ENCODE measurements around the gene KRT32. TPM values are rescaled to one million over a fixed set of nuclear protein-coding genes. Genes with fewer than 3 reads are reported as not detected.

The KRT32 gene
- total RNA-seq, 1 donor from 2014 or later = 0.22 TPM

DNA sequence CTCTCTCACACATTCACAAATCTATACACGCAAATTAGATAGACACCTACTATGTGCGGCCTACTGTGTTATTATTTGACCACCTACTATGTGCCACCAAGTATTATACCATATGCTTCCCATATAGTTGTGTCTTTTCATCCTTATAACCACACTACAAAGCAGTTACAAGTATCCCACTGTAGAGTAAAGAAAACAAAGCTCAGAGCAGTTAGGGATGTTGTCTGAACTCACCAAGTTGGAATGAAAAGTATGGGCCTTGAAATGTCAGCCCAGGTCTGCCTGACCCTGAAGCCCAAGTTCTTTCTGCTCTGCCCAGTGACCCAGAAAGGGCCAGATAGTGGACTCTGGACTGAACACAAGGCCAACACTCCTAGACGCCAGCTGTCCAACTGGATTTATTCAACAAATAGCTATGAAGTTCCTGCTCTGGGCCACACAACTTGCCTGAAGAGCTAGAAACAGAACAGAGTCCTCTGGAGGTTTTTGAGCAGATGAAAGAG, 51.3 kb downstream of the KRT32 start:
- peaks cover 6% of the 10 kb centered on the region for H3K9me3 ChIP-seq (replicated peaks)
- H3K27me3 ChIP-seq (ENCODE audit: low read depth) = peaks cover 27% of the 10 kb centered on the region
- no peak for DNase-seq
- no peak overlapping the region for H3K27ac ChIP-seq (replicated peaks)
- no peak overlapping the region for H3K4me3 ChIP-seq
- TF ChIP-seq, protein P1, sequence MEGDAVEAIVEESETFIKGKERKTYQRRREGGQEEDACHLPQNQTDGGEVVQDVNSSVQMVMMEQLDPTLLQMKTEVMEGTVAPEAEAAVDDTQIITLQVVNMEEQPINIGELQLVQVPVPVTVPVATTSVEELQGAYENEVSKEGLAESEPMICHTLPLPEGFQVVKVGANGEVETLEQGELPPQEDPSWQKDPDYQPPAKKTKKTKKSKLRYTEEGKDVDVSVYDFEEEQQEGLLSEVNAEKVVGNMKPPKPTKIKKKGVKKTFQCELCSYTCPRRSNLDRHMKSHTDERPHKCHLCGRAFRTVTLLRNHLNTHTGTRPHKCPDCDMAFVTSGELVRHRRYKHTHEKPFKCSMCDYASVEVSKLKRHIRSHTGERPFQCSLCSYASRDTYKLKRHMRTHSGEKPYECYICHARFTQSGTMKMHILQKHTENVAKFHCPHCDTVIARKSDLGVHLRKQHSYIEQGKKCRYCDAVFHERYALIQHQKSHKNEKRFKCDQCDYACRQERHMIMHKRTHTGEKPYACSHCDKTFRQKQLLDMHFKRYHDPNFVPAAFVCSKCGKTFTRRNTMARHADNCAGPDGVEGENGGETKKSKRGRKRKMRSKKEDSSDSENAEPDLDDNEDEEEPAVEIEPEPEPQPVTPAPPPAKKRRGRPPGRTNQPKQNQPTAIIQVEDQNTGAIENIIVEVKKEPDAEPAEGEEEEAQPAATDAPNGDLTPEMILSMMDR (IDR thresholded peaks at IDR 0.05; ENCODE audit: borderline replicate concordance) = no peak
- intact Hi-C loops (cut with micrococcal nuclease) = no loop called here
- H3K36me3 ChIP-seq = no peaks in the 10 kb centered on the region
- H3K4me1 ChIP-seq = peaks cover 13% of the 10 kb centered on the region

DNA sequence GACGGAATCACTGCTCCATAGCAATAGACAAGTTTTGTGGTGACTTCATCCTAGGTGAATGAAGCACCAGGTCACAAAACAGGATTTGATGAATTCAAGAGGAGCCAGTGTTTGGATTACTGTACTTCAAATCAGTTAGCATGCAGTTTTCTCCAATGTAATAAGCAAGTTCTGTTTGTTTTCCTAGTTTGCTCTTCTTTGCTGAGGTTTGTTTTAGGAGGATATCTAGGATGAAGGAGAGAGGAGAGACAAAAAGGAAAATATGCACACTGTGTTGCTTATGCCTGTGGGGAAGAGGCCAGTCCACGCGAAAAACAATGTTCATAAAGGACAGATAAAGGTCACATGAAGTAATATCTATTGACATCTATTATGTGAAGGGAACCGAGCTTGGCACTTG, 51.8 kb downstream of the KRT32 start:
- H3K9me3 ChIP-seq (replicated peaks) = peaks cover 6% of the 10 kb centered on the region
- peaks cover 13% of the 10 kb centered on the region for H3K4me1 ChIP-seq
- TF ChIP-seq, protein P1 (IDR thresholded peaks at IDR 0.05; ENCODE audit: borderline replicate concordance) = no peak
- DNase-seq = no peak
- H3K4me3 ChIP-seq = no peak overlapping the region
- intact Hi-C loops (cut with micrococcal nuclease) = no loop called here
- no peak overlapping the region for H3K27ac ChIP-seq (replicated peaks)
- peaks cover 27% of the 10 kb centered on the region for H3K27me3 ChIP-seq (ENCODE audit: low read depth)
- no peaks in the 10 kb centered on the region for H3K36me3 ChIP-seq

DNA sequence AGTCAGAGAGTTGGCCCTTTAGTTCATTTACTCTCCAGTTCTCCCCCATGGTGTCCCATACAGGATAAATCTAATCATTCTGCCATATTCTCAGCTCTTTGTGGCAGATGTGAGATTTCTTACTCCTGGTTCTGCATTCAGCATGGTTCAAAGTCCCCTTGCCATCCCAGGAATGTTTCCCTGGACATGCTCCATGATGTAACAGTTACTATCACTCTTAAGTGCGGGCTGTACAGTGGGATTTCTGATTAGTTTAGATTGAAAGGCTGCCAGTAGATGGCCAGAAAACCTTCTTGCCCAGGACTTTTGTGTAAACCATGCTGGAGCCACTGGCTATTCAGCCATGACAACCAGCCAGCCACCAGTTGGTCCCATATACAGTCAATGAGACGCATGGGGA, 53.2 kb downstream of the KRT32 start:
- TF ChIP-seq, protein P1 (IDR thresholded peaks at IDR 0.05; ENCODE audit: borderline replicate concordance) = no peak
- Histone ChIP-seq H3K36me3 (no peaks in the 10 kb centered on the region), H3K4me3 (no peak overlapping the region), H3K9me3 (replicated peaks) (peaks cover 6% of the 10 kb centered on the region), H3K27ac (replicated peaks) (no peak overlapping the region), H3K27me3 (ENCODE audit: low read depth) (peaks cover 23% of the 10 kb centered on the region), H3K4me1 (peaks cover 13% of the 10 kb centered on the region)
- DNase-seq = no peak
- intact Hi-C loops (cut with micrococcal nuclease) = no loop called here

DNA sequence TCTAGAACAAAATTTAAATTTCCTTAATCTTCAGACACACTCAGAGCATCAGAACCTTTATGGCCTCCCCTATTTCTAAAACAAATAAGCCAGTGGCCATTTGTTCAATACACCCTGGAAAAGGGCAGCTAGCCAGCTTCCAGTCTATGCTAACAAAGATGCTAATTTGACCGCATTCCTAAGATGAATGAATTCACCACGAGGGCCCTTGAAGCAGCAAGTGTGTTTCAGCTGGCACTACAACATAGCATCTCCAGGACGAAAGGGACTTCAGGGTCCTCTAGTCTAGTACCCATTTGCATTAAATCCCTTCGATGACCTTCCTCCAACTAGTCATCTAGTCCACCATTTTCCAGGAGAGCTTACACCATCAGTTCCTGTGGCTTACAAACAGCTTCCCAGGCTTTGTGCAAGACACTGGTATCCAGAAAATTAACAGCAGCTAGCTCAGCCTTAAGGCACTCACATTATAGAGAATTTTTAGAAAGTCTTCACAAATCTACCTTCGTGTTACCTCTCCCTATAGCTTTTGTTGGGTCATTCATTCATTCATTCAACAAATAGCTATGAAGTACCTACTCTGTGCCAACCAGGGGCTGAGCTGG, 53.7 kb downstream of the KRT32 start:
- no peak for DNase-seq
- intact Hi-C loops (cut with micrococcal nuclease) = no loop called here

DNA sequence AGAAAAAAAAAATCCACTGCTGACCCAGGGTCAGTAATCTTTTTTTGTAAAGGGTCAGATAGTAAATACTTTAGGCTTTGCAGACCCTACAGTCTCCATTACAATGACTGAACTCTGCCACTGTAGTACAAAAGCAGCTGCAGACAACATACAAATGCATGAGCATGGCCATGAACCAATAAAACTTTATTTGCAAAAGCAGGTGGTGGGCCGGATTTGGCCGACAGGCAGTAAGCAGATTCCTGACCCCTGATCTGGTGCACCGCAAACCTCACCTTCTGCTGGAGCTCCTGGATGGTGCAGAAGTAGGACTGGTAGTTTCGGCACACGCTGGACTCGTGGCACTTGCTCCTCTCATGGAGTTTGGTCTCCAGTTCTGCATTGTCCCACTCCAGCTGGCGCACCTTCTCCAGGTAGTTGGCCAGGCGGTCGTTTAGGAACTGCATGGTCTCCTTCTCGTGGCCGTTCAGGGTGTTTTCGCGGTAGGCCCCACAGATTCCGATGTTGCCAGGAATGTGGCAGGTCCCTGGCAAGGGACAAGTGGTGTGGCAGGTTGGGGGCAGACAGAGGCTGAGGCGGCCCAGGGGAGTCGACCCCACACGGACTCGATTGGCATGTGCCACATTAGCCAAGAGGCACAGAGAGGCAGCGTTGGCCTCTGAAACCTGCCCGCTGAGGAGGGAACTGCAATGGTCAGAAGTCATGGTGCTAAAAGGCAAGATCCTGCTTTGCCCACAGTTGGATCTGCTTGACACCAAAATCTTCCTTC, 55.9 kb downstream of the KRT32 start:
- intact Hi-C loops (cut with micrococcal nuclease) = no loop called here
- H3K27me3 ChIP-seq (ENCODE audit: low read depth) = peaks cover 31% of the 10 kb centered on the region
- H3K36me3 ChIP-seq = no peaks in the 10 kb centered on the region
- peaks cover 6% of the 10 kb centered on the region for H3K9me3 ChIP-seq (replicated peaks)
- no peak overlapping the region for H3K27ac ChIP-seq (replicated peaks)
- TF ChIP-seq, protein P1 (IDR thresholded peaks at IDR 0.05; ENCODE audit: borderline replicate concordance) = no peak
- no peak overlapping the region for H3K4me3 ChIP-seq
- no peak for DNase-seq
- H3K4me1 ChIP-seq = peaks cover 6% of the 10 kb centered on the region

More for the DNA sequence above, 53.7 kb downstream of the KRT32 start:
- TF ChIP-seq, protein P1 (IDR thresholded peaks at IDR 0.05; ENCODE audit: borderline replicate concordance) = no peak
- Histone ChIP-seq H3K9me3 (replicated peaks) (peaks cover 6% of the 10 kb centered on the region), H3K27me3 (ENCODE audit: low read depth) (peaks cover 23% of the 10 kb centered on the region), H3K36me3 (no peaks in the 10 kb centered on the region), H3K27ac (replicated peaks) (no peak overlapping the region), H3K4me1 (peaks cover 13% of the 10 kb centered on the region), H3K4me3 (no peak overlapping the region)

Small RNA genes within 50 kb of the gene (microRNA-seq; reads per million reads assigned to microRNA genes)
- not detected for gene MIR6510

Other genes starting within 250 kb of the KRT32 start
- not detected for gene KRTAP9-2, start 240.7 kb downstream of the KRT32 start, total RNA-seq
- not detected for gene KRTAP9-3, start 234.9 kb downstream of the KRT32 start, total RNA-seq
- not detected for gene KRTAP9-8, start 229.4 kb downstream of the KRT32 start, total RNA-seq
- gene KRTAP9-4, start 217.7 kb downstream of the KRT32 start, total RNA-seq = not detected
- not detected for gene KRTAP9-9, start 212.0 kb downstream of the KRT32 start, total RNA-seq
- gene KRTAP9-6, start 202.0 kb downstream of the KRT32 start, total RNA-seq = not detected
- gene KRTAP9-7, start 191.7 kb downstream of the KRT32 start, total RNA-seq = not detected
- not detected for gene KRTAP29-1, start 164.5 kb downstream of the KRT32 start, total RNA-seq
- not detected for gene KRTAP16-1, start 158.1 kb downstream of the KRT32 start, total RNA-seq
- not detected for gene KRTAP17-1, start 151.7 kb downstream of the KRT32 start, total RNA-seq
- not detected for gene KRT33A, start 116.6 kb downstream of the KRT32 start, total RNA-seq
- not detected for gene KRT33B, start 97.6 kb downstream of the KRT32 start, total RNA-seq
- gene KRT34, start 85.1 kb downstream of the KRT32 start, total RNA-seq = not detected
- not detected for gene KRT31, start 69.8 kb downstream of the KRT32 start, total RNA-seq
- gene KRT37, start 42.8 kb downstream of the KRT32 start, total RNA-seq = not detected
- not detected for gene KRT38, start 26.4 kb downstream of the KRT32 start, total RNA-seq
- gene KRT35, start 13.8 kb upstream of the KRT32 start, total RNA-seq = not detected
- gene KRT36, start 22.5 kb upstream of the KRT32 start, total RNA-seq = not detected
- gene KRT13, start 38.2 kb upstream of the KRT32 start, total RNA-seq = not detected
- gene KRT15, start 51.5 kb upstream of the KRT32 start, total RNA-seq = not detected
- gene KRT19, start 60.9 kb upstream of the KRT32 start, total RNA-seq = 0.60 TPM
- gene KRT9, start 104.7 kb upstream of the KRT32 start, total RNA-seq = not detected
- not detected for gene KRT14, start 119.5 kb upstream of the KRT32 start, total RNA-seq
- gene KRT16, start 145.4 kb upstream of the KRT32 start, total RNA-seq = not detected
- not detected for gene KRT17, start 157.2 kb upstream of the KRT32 start, total RNA-seq
- 1,125 TPM for gene EIF1, start 221.5 kb upstream of the KRT32 start, total RNA-seq
- not detected for gene GAST, start 244.9 kb upstream of the KRT32 start, total RNA-seq